Measurements from ENCODE around the gene TRIM36.

TRIM36 gene

GRCh38 chr5:115132465-115132864 is 37.2 kb downstream of the TRIM36 start:
- H3K9me3 Mint-ChIP-seq, result no peaks in the 10 kb centered on the region
- DNase-seq, result no peak
- H3K36me3 Mint-ChIP-seq (ENCODE audit: low read depth), result no peaks in the 10 kb centered on the region
- no peak overlapping the region for H3K27ac Mint-ChIP-seq
- H3K27me3 Mint-ChIP-seq, result peaks cover 26% of the 10 kb centered on the region
- H3K4me3 Mint-ChIP-seq, result no peak overlapping the region
- peaks cover 1% of the 10 kb centered on the region for H3K4me1 Mint-ChIP-seq (ENCODE audit: low read depth)

GRCh38 chr5:115126303-115126702 is 43.4 kb downstream of the TRIM36 start:
- Mint-ChIP-seq H3K27ac (no peak overlapping the region), H3K9me3 (no peaks in the 10 kb centered on the region), H3K27me3 (peaks cover 9% of the 10 kb centered on the region), H3K4me1 (ENCODE audit: low read depth) (no peaks in the 10 kb centered on the region), H3K36me3 (ENCODE audit: low read depth) (no peaks in the 10 kb centered on the region), H3K4me3 (no peak overlapping the region)
- DNase-seq, result no peak

GRCh38 chr5:115124741-115125140 is 45.0 kb downstream of the TRIM36 start:
- no peak for DNase-seq
- Mint-ChIP-seq H3K27ac (no peak overlapping the region), H3K4me1 (ENCODE audit: low read depth) (no peaks in the 10 kb centered on the region), H3K27me3 (peaks cover 10% of the 10 kb centered on the region), H3K4me3 (no peak overlapping the region), H3K9me3 (no peaks in the 10 kb centered on the region), H3K36me3 (ENCODE audit: low read depth) (no peaks in the 10 kb centered on the region)

- Mint-ChIP-seq H3K27ac (no peak overlapping the region), H3K4me3 (no peak overlapping the region), H3K4me1 (ENCODE audit: low read depth) (no peaks in the 10 kb centered on the region), H3K36me3 (ENCODE audit: low read depth) (no peaks in the 10 kb centered on the region), H3K27me3 (peaks cover 69% of the 10 kb centered on the region), H3K9me3 (peaks cover 2% of the 10 kb centered on the region)
- DNase-seq, result no peak
Measured at GRCh38 chr5:115116001-115116400, 53.7 kb downstream of the TRIM36 start.

GRCh38 chr5:115109840-115110239 is 59.9 kb downstream of the TRIM36 start:
- H3K27ac Mint-ChIP-seq, result no peak overlapping the region
- DNase-seq, result no peak
- H3K36me3 Mint-ChIP-seq (ENCODE audit: low read depth), result no peaks in the 10 kb centered on the region
- no peak overlapping the region for H3K4me3 Mint-ChIP-seq
- no peaks in the 10 kb centered on the region for H3K9me3 Mint-ChIP-seq
- H3K27me3 Mint-ChIP-seq, result peaks cover 63% of the 10 kb centered on the region
- H3K4me1 Mint-ChIP-seq (ENCODE audit: low read depth), result no peaks in the 10 kb centered on the region

GRCh38 chr5:115109356-115109755 is 60.4 kb downstream of the TRIM36 start:
- no peaks in the 10 kb centered on the region for H3K4me1 Mint-ChIP-seq (ENCODE audit: low read depth)
- no peak for DNase-seq
- no peak overlapping the region for H3K27ac Mint-ChIP-seq
- H3K4me3 Mint-ChIP-seq, result no peak overlapping the region
- H3K36me3 Mint-ChIP-seq (ENCODE audit: low read depth), result no peaks in the 10 kb centered on the region
- peaks cover 63% of the 10 kb centered on the region for H3K27me3 Mint-ChIP-seq
- no peaks in the 10 kb centered on the region for H3K9me3 Mint-ChIP-seq

GRCh38 chr5:115100319-115100955 is 69.3 kb downstream of the TRIM36 start:
- Mint-ChIP-seq H3K9me3 (no peaks in the 10 kb centered on the region), H3K4me1 (ENCODE audit: low read depth) (no peaks in the 10 kb centered on the region), H3K36me3 (ENCODE audit: low read depth) (no peaks in the 10 kb centered on the region), H3K27ac (no peak overlapping the region), H3K27me3 (peaks cover 23% of the 10 kb centered on the region), H3K4me3 (no peak overlapping the region)
- DNase-seq, result no peak

GRCh38 chr5:115098041-115098702 is 71.5 kb downstream of the TRIM36 start:
- no peaks in the 10 kb centered on the region for H3K36me3 Mint-ChIP-seq (ENCODE audit: low read depth)
- H3K9me3 Mint-ChIP-seq, result no peaks in the 10 kb centered on the region
- peaks cover 9% of the 10 kb centered on the region for H3K27me3 Mint-ChIP-seq
- H3K4me1 Mint-ChIP-seq (ENCODE audit: low read depth), result no peaks in the 10 kb centered on the region
- DNase-seq, result no peak
- H3K4me3 Mint-ChIP-seq, result no peak overlapping the region
- H3K27ac Mint-ChIP-seq, result no peak overlapping the region

GRCh38 chr5:115097236-115097635 is 72.5 kb downstream of the TRIM36 start:
- Mint-ChIP-seq H3K9me3 (no peaks in the 10 kb centered on the region), H3K36me3 (ENCODE audit: low read depth) (no peaks in the 10 kb centered on the region), H3K27me3 (peaks cover 11% of the 10 kb centered on the region), H3K4me3 (no peak overlapping the region), H3K4me1 (ENCODE audit: low read depth) (no peaks in the 10 kb centered on the region), H3K27ac (no peak overlapping the region)
- DNase-seq, result no peak

- Mint-ChIP-seq H3K9me3 (no peaks in the 10 kb centered on the region), H3K4me1 (ENCODE audit: low read depth) (no peaks in the 10 kb centered on the region), H3K27me3 (peaks cover 11% of the 10 kb centered on the region), H3K27ac (no peak overlapping the region), H3K4me3 (no peak overlapping the region), H3K36me3 (ENCODE audit: low read depth) (no peaks in the 10 kb centered on the region)
- no peak for DNase-seq
Measured at GRCh38 chr5:115096034-115096769, 73.5 kb downstream of the TRIM36 start.

GRCh38 chr5:115087951-115088350 is 81.8 kb downstream of the TRIM36 start:
- H3K36me3 Mint-ChIP-seq (ENCODE audit: low read depth), result no peaks in the 10 kb centered on the region
- no peak for DNase-seq
- no peak overlapping the region for H3K27ac Mint-ChIP-seq
- no peaks in the 10 kb centered on the region for H3K9me3 Mint-ChIP-seq
- no peak overlapping the region for H3K4me3 Mint-ChIP-seq
- peaks cover 49% of the 10 kb centered on the region for H3K27me3 Mint-ChIP-seq
- H3K4me1 Mint-ChIP-seq (ENCODE audit: low read depth), result no peaks in the 10 kb centered on the region

- Mint-ChIP-seq H3K36me3 (ENCODE audit: low read depth) (no peaks in the 10 kb centered on the region), H3K27ac (no peak overlapping the region), H3K4me1 (ENCODE audit: low read depth) (no peaks in the 10 kb centered on the region), H3K9me3 (no peaks in the 10 kb centered on the region), H3K27me3 (peaks cover 57% of the 10 kb centered on the region), H3K4me3 (no peak overlapping the region)
- DNase-seq, result no peak
Measured at GRCh38 chr5:115086473-115086872, 83.2 kb downstream of the TRIM36 start.

- no peak for DNase-seq
- no peak overlapping the region for H3K27ac Mint-ChIP-seq
- no peak overlapping the region for H3K4me3 Mint-ChIP-seq
- no peaks in the 10 kb centered on the region for H3K36me3 Mint-ChIP-seq (ENCODE audit: low read depth)
- H3K27me3 Mint-ChIP-seq, result peaks cover 48% of the 10 kb centered on the region
- H3K4me1 Mint-ChIP-seq (ENCODE audit: low read depth), result no peaks in the 10 kb centered on the region
- H3K9me3 Mint-ChIP-seq, result no peaks in the 10 kb centered on the region
Measured at GRCh38 chr5:115084246-115084793, 85.4 kb downstream of the TRIM36 start.

- H3K9me3 Mint-ChIP-seq, result no peaks in the 10 kb centered on the region
- no peaks in the 10 kb centered on the region for H3K4me1 Mint-ChIP-seq (ENCODE audit: low read depth)
- peaks cover 23% of the 10 kb centered on the region for H3K27me3 Mint-ChIP-seq
- no peak overlapping the region for H3K4me3 Mint-ChIP-seq
- no peak overlapping the region for H3K27ac Mint-ChIP-seq
- no peaks in the 10 kb centered on the region for H3K36me3 Mint-ChIP-seq (ENCODE audit: low read depth)
- DNase-seq, result no peak
Measured at GRCh38 chr5:115079924-115080623, 89.6 kb downstream of the TRIM36 start.
